HUES64 (cell line): ENCODE measurements around the gene OSGIN1.
"Not testable (repeated sequence)": the region's sequence is repeated elsewhere in the genome, so short reads cannot be mapped to it uniquely, and the experiment has no call there.

ENCODE experiments used
- H3K27ac ChIP-seq: 2 replicates; pipeline ENCODE4 v1.7.0; 2013; ENCODE audit warnings: low read depth, low read length, inconsistent platforms
- H3K27me3 ChIP-seq: 2 replicates; pipeline ENCODE4 v1.6.1; 2013; ENCODE audit warnings: mild to moderate bottlenecking, low read length; ENCODE audit not compliant: insufficient read depth
- H3K36me3 ChIP-seq: 2 replicates; pipeline ENCODE4 v1.6.1; 2013; ENCODE audit warnings: mild to moderate bottlenecking, low read length; ENCODE audit not compliant: insufficient read depth
- H3K4me1 ChIP-seq: 2 replicates; pipeline ENCODE4 v1.6.1; 2013; ENCODE audit warnings: mild to moderate bottlenecking, low read length, moderate library complexity; ENCODE audit not compliant: insufficient read depth
- H3K4me3 ChIP-seq: 2 replicates; pipeline ENCODE4 v1.5.1; 2013; ENCODE audit warnings: mild to moderate bottlenecking, low read length, moderate library complexity
- H3K9ac ChIP-seq: 2 replicates; pipeline ENCODE4 v1.6.1; 2013; ENCODE audit warnings: mild to moderate bottlenecking, low read depth, low read length
- H3K9me3 ChIP-seq: 2 replicates; pipeline ENCODE4 v1.6.1; 2013; ENCODE audit warnings: low read depth, low read length; ENCODE audit not compliant: insufficient read depth
- WGBS: fragments of 150-250, 120-280 bp; methylation state at CpG from one replicate; pipeline ENCODE4 v1.1.7; 2013; ENCODE audit warnings: missing lambda C conversion rate; 5-methylcytosine and 5-hydroxymethylcytosine counted together

The OSGIN1 gene

GRCh38 chr16:83945587-83945986, 7.5 kb upstream of the OSGIN1 start:
- Histone ChIP-seq H3K4me3 (no peak overlapping the region), H3K36me3 (no peaks in the 10 kb centered on the region), H3K4me1 (no peaks in the 10 kb centered on the region), H3K9me3 (no peaks in the 10 kb centered on the region), H3K27me3 (no peaks in the 10 kb centered on the region), H3K9ac (no peak overlapping the region), H3K27ac (no peak overlapping the region)
- WGBS: 94% methylated on average over 10 of the region's 10 CpGs

GRCh38 chr16:83946154-83946780, 6.8 kb upstream of the OSGIN1 start:
- WGBS: 93% methylated on average over 24 of the region's 24 CpGs
- H3K4me3 ChIP-seq: no peak overlapping the region
- H3K27me3 ChIP-seq: no peaks in the 10 kb centered on the region
- no peaks in the 10 kb centered on the region for H3K9me3 ChIP-seq
- H3K9ac ChIP-seq: no peak overlapping the region
- no peaks in the 10 kb centered on the region for H3K36me3 ChIP-seq
- no peaks in the 10 kb centered on the region for H3K4me1 ChIP-seq
- no peak overlapping the region for H3K27ac ChIP-seq

GRCh38 chr16:83946781-83947566, 6.1 kb upstream of the OSGIN1 start:
- H3K27me3 ChIP-seq: no peaks in the 10 kb centered on the region
- WGBS: 85% methylated on average over 20 of the region's 21 CpGs
- no peak overlapping the region for H3K27ac ChIP-seq
- no peaks in the 10 kb centered on the region for H3K9me3 ChIP-seq
- H3K9ac ChIP-seq: no peak overlapping the region
- H3K36me3 ChIP-seq: no peaks in the 10 kb centered on the region
- no peak overlapping the region for H3K4me3 ChIP-seq
- H3K4me1 ChIP-seq: no peaks in the 10 kb centered on the region

- no peak overlapping the region for H3K4me3 ChIP-seq
- H3K9me3 ChIP-seq: no peaks in the 10 kb centered on the region
- 89% methylated on average over 14 of the region's 14 CpGs for WGBS
- no peaks in the 10 kb centered on the region for H3K27me3 ChIP-seq
- no peak overlapping the region for H3K9ac ChIP-seq
- no peaks in the 10 kb centered on the region for H3K4me1 ChIP-seq
- no peak overlapping the region for H3K27ac ChIP-seq
- H3K36me3 ChIP-seq: no peaks in the 10 kb centered on the region
These were observed 5.3 kb upstream of the OSGIN1 start for GRCh38 chr16:83947642-83948234.

- no peaks in the 10 kb centered on the region for H3K9me3 ChIP-seq
- no peak overlapping the region for H3K9ac ChIP-seq
- H3K36me3 ChIP-seq: no peaks in the 10 kb centered on the region
- H3K4me3 ChIP-seq: no peak overlapping the region
- no peaks in the 10 kb centered on the region for H3K27me3 ChIP-seq
- 0 out of 2 replicates have a peak, but pooled peaks cover under 1% of the 10 kb centered on the region for H3K4me1 ChIP-seq
- 83% methylated on average over 13 of the region's 13 CpGs for WGBS
- no peak overlapping the region for H3K27ac ChIP-seq
These were observed 3.9 kb upstream of the OSGIN1 start for GRCh38 chr16:83948914-83949723.

- WGBS: 89% methylated on average over 5 of the region's 5 CpGs
- Histone ChIP-seq H3K27me3 (no peaks in the 10 kb centered on the region), H3K27ac (no peak overlapping the region), H3K9ac (no peak overlapping the region), H3K4me1 (peaks cover 5% of the 10 kb centered on the region; the same call in 1 of the 2 replicates), H3K9me3 (no peaks in the 10 kb centered on the region), H3K36me3 (no peaks in the 10 kb centered on the region), H3K4me3 (no peak overlapping the region)
These were observed 3.4 kb upstream of the OSGIN1 start for GRCh38 chr16:83949724-83950001.

GRCh38 chr16:83950862-83951399, 2.1 kb upstream of the OSGIN1 start:
- H3K9ac ChIP-seq, H3K27me3 ChIP-seq, H3K9me3 ChIP-seq, H3K27ac ChIP-seq, H3K4me1 ChIP-seq, H3K4me3 ChIP-seq, H3K36me3 ChIP-seq: not testable (repeated sequence)
- 76% methylated on average over 4 of the region's 10 CpGs for WGBS

GRCh38 chr16:83951544-83951943, 1.5 kb upstream of the OSGIN1 start:
- WGBS: 41% methylated on average over 8 of the region's 8 CpGs
- H3K27me3 ChIP-seq: no peaks in the 10 kb centered on the region
- H3K4me1 ChIP-seq: peaks cover 6% of the 10 kb centered on the region; the same call in 1 of the 2 replicates
- H3K36me3 ChIP-seq: no peaks in the 10 kb centered on the region
- no peak overlapping the region for H3K27ac ChIP-seq
- H3K9me3 ChIP-seq: no peaks in the 10 kb centered on the region
- no peak overlapping the region for H3K4me3 ChIP-seq
- H3K9ac ChIP-seq: no peak overlapping the region

GRCh38 chr16:83952587-83952939, 477 bp upstream of the OSGIN1 start:
- no peaks in the 10 kb centered on the region for H3K36me3 ChIP-seq
- WGBS: 62% methylated on average over 8 of the region's 8 CpGs
- peak overlapping the region; percentile 56 for H3K4me3 ChIP-seq
- H3K9ac ChIP-seq: no peak overlapping the region
- no peaks in the 10 kb centered on the region for H3K27me3 ChIP-seq
- H3K27ac ChIP-seq: no peak overlapping the region
- peaks cover 6% of the 10 kb centered on the region; the same call in 1 of the 2 replicates for H3K4me1 ChIP-seq
- H3K9me3 ChIP-seq: no peaks in the 10 kb centered on the region

GRCh38 chr16:83953796-83954576, 946 bp downstream of the OSGIN1 start:
- Histone ChIP-seq H3K27ac (no peak overlapping the region), H3K4me1 (peaks cover 6% of the 10 kb centered on the region; the same call in 1 of the 2 replicates), H3K36me3 (no peaks in the 10 kb centered on the region), H3K4me3 (peak overlapping the region; percentile 56), H3K9ac (no peak overlapping the region; the same call in 1 of the 2 replicates), H3K27me3 (no peaks in the 10 kb centered on the region), H3K9me3 (no peaks in the 10 kb centered on the region)
- WGBS: 34% methylated on average over 18 of the region's 19 CpGs
